ENCODE measurements around the gene MAP3K1.

Gene MAP3K1

GRCh38 chr5:56919942-56920662 is 104.8 kb downstream of the MAP3K1 start:
- no peak for DNase-seq
- TF ChIP-seq POLR2A (IDR thresholded peaks at IDR 0.05; ENCODE audit: low read length) (no peak), GATA1 (IDR thresholded peaks at IDR 0.05; ENCODE audit: low read depth, low read length) (no peak)

DNA sequence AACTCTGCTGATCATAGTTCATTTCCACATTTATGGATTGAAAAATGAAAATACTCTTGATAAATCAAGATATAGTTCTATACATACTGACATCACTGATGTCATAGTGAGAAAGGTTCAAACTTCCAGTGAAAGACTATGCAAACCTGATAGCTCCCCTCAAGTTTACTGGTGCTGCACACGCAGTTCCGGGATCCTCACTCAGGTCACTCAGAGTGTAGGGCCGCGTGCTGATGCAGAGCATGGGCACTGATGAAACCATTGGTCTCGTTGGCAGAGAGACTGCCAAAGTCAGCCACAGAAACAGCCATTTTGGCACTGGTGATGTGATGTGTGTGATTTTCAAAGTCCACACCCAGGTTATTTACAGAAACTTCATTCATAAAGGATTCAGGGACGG is 107.6 kb downstream of the MAP3K1 start:
- no peak for DNase-seq
- TF ChIP-seq POLR2A (IDR thresholded peaks at IDR 0.05; ENCODE audit: low read length) (no peak), GATA1 (IDR thresholded peaks at IDR 0.05; ENCODE audit: low read depth, low read length) (no peak)

- no peak for DNase-seq
- TF ChIP-seq GATA1 (IDR thresholded peaks at IDR 0.05; ENCODE audit: low read depth, low read length) (no peak), POLR2A (IDR thresholded peaks at IDR 0.05; ENCODE audit: low read length) (no peak)
Measured at GRCh38 chr5:56934325-56934724, 119.0 kb downstream of the MAP3K1 start.

DNA sequence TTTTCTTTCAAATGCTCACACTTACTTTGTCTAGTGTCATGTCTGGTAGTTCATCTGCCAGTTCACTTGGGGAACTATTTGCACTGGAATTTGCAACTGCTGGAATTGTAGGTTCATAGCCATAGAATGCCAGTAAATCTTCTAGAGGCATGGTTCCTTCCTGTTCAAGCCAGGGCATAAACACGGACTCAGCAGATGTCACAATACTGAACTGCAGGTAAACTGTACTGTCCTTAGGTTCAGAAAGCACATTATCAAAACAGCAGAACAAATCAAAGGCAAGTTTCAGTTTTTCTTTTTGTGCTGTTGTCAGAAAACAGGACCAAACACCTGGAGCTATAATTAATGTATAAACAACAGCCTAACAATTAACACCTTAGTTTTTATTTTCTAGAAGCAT is 123.5 kb downstream of the MAP3K1 start:
- no peak for TF ChIP-seq GATA1 (IDR thresholded peaks at IDR 0.05; ENCODE audit: low read depth, low read length)
- no peak for TF ChIP-seq POLR2A (IDR thresholded peaks at IDR 0.05; ENCODE audit: low read length)
- no peak for DNase-seq

DNA sequence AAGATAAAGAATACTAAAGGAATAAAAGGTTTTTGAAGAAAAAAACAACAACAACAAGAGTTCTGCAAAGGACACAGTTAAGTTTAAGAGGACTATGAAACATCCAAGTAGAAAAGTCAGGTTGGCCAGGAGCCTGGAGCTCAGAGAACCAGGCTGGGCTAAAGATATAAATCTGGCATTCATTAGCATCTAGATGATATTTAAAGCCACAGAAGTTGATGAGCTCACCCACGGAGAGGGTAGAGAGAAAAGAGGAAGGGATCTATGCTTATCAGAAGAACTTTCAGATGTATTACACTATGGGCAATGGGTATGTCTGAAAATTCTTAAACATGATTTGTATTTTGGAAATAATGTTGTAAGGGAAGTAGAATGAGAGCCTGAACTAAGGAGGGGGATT is 126.6 kb downstream of the MAP3K1 start:
- DNase-seq: no peak
- TF ChIP-seq GATA1 (IDR thresholded peaks at IDR 0.05; ENCODE audit: low read depth, low read length): no peak
- no peak for TF ChIP-seq POLR2A (IDR thresholded peaks at IDR 0.05; ENCODE audit: low read length)
